Testis (tissue), 3 donors: ENCODE measurements around the gene VWC2L. TPM values are rescaled to one million over a fixed set of nuclear protein-coding genes. Genes with fewer than 3 reads are reported as not detected.

Experiments
- DNase-seq: peaks from one replicate; pipeline ENCODE4 v3.0.0-alpha.2; 2019
- H3K27ac ChIP-seq, 2 donors: fragments of 200-600 bp; sonication (generic); one replicate each; pipeline ENCODE4 v1.5.1; 2019
- H3K27me3 ChIP-seq: fragments of 200-600 bp; sonication (generic); one replicate; pipeline ENCODE4 v1.5.1; 2019
- H3K36me3 ChIP-seq: fragments of 200-600 bp; sonication (generic); one replicate; pipeline ENCODE4 v1.5.1; 2017; ENCODE audit warnings: low read depth; ENCODE audit errors: missing control alignments
- H3K4me1 ChIP-seq: fragments of 200-600 bp; sonication (generic); one replicate; pipeline ENCODE4 v1.5.1; 2019
- H3K4me3 ChIP-seq, 2 donors: fragments of 200-600 bp; sonication (generic); one replicate each; pipeline ENCODE4 v1.5.1; 2017 to 2019
- H3K9me3 ChIP-seq: fragments of 200-600 bp; sonication (generic); one replicate; pipeline ENCODE4 v1.5.1; 2017
- CTCF ChIP-seq, 3 experiments: fragments of 450-650 bp in 2 of 3; fragments of 200-600 bp in 1 of 3; sonication (generic) in 1 of 3; IDR thresholded peaks; one replicate each; pipeline ENCODE4 v1.5.1; 2016 to 2019; ENCODE audit warnings: antibody characterized with exemption in 3 of 3, mild to moderate bottlenecking in 2 of 3, moderate library complexity in 1 of 3
- POLR2A ChIP-seq: fragments of 450-650 bp; IDR thresholded peaks from one replicate; pipeline ENCODE4 v1.6.1; 2017; ENCODE audit warnings: antibody characterized with exemption, mild to moderate bottlenecking, moderate library complexity
- WGBS, 2 donors: methylation state at CpG; one replicate each; pipeline ENCODE4 v1.1.5; 2018; 5-methylcytosine and 5-hydroxymethylcytosine counted together
- intact Hi-C: fragments of 100-400 bp; cut with DNase I; formaldehyde crosslinking; loops from one replicate; pipeline ENCODE4 v1.15.1; 2023; ENCODE audit warnings: low total_unique reads
- polyA plus RNA-seq: library from polyadenylated mRNA; stranded (reverse); fragments of 350-450 nt; fragmentation: Illumina TruSeq; extraction: RNeasy Lipid Tissue Mini Kit (QIAGEN cat#74804); gene quantifications from one replicate; pipeline ENCODE4 v1.2.3, GENCODE V29; 2014; ENCODE audit warnings: low read depth, low replicate concordance; ENCODE audit not compliant: insufficient read depth
- total RNA-seq, 2 donors: library from RNA; depleted of rRNA; stranded (reverse); fragments of >200 nt; gene quantifications; one replicate each; pipeline ENCODE4 v1.2.3, GENCODE V29; 2016

Gene VWC2L
- total and polyA plus RNA-seq, 3 donors from 2014 or later, result 0.13 to 1.6 (median 0.87) TPM

DNA sequence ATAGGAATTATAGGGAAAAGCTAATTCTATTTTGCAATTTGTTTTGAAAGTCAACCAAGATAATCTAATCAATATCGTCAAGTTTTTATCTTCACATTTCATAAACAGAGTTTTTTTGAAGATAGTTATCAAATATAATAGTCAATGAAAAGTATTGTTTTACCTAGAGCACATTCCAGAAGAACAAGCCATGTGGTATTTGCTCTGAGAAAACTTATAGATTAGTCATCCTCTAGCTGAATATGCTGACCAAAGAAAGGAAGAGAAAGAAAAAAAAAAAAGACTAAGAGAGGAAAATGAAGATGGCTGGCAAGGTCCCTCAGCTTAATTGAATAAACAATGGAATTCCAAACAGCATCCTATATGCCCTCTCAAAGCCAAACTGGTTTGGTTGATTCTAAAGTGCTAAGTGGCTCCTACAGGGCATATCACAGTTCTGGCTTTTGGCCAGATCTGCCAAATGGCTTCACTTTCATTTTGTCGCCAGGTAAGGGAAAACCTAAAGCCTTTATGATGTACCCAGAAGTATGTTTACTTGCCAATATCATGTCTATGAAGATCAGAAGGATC, 132.6 kb downstream of the VWC2L start:
- Histone ChIP-seq H3K27me3 (no peaks in the 10 kb centered on the region), H3K36me3 (no peaks in the 10 kb centered on the region)

GRCh38 chr2:214545898-214546542, 135.2 kb downstream of the VWC2L start:
- H3K27me3 ChIP-seq, result no peaks in the 10 kb centered on the region
- H3K4me3 ChIP-seq, result no peak overlapping the region
- no peak for DNase-seq
- no peaks in the 10 kb centered on the region for H3K9me3 ChIP-seq
- 62 to 65% methylated on average over 1 of the region's 1 CpG for WGBS, 2 donors
- no peak overlapping the region for H3K27ac ChIP-seq
- intact Hi-C loops, result no loop called here
- TF ChIP-seq POLR2A (no peak), CTCF (IDR thresholded peaks at IDR 0.05) (no peak)
- H3K36me3 ChIP-seq, result no peaks in the 10 kb centered on the region
- no peaks in the 10 kb centered on the region for H3K4me1 ChIP-seq

More for the DNA sequence above, 132.6 kb downstream of the VWC2L start:
- Histone ChIP-seq H3K9me3 (no peaks in the 10 kb centered on the region), H3K27ac (no peak overlapping the region), H3K4me1 (no peaks in the 10 kb centered on the region), H3K4me3 (no peak overlapping the region)
- no peak for TF ChIP-seq POLR2A
- TF ChIP-seq CTCF (IDR thresholded peaks at IDR 0.05), result no peak
- no peak for DNase-seq
- intact Hi-C loops, result no loop called here
- 87 to 89% methylated on average over 2 of the region's 2 CpGs for WGBS, 2 donors

GRCh38 chr2:214547931-214548330, 137.1 kb downstream of the VWC2L start:
- 62 to 84% methylated on average over 3 of the region's 3 CpGs for WGBS, 2 donors
- Histone ChIP-seq H3K4me3 (no peak overlapping the region), H3K4me1 (no peaks in the 10 kb centered on the region), H3K27ac (no peak overlapping the region), H3K9me3 (no peaks in the 10 kb centered on the region), H3K36me3 (no peaks in the 10 kb centered on the region), H3K27me3 (no peaks in the 10 kb centered on the region)
- DNase-seq, result no peak
- intact Hi-C loops, result no loop called here
- no peak for TF ChIP-seq CTCF (IDR thresholded peaks at IDR 0.05)

DNA sequence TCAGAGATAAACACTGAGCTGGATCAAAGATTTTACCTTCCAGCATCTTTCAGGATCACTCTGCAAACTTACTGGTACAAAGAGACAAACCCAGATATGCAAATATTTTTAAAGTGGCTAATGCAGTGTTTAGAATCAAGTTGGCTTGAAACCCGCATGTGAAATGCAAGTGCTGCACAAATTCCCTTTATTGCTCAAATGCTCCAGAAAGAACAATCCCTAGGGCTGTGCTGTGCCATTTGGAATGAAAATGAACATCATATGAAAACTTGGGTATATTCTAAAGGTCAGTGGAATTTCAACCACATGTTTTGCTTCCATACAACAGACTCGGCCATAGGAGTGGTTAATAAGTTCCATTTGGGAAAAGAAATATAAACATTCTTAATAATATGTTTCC, 139.1 kb downstream of the VWC2L start:
- Histone ChIP-seq H3K9me3 (no peaks in the 10 kb centered on the region), H3K27ac (no peak overlapping the region), H3K4me1 (no peaks in the 10 kb centered on the region), H3K36me3 (no peaks in the 10 kb centered on the region), H3K27me3 (no peaks in the 10 kb centered on the region), H3K4me3 (no peak overlapping the region)
- TF ChIP-seq POLR2A (no peak), CTCF (IDR thresholded peaks at IDR 0.05) (no peak)
- WGBS, 2 donors, result 90 to 92% methylated on average over 2 of the region's 2 CpGs
- DNase-seq, result no peak
- intact Hi-C loops, result no loop called here

DNA sequence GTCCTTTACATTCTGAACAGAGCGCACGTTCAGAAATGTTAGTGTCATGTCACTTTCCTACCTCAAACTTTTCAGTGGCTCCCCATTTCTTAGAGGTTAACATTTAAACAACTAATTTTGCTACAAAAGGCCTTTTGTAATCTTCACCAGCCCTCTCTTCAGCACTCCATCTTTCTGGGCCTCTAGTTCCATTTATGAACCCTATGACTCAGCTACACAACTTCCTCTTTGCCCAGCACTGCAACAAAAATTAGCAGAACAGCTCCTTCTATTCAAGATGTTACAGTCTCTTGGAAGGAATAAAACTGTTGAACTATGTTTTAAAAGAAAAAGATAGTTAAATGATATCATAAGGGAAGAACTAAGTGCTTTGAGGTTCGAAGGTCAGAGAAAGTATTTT, 139.9 kb downstream of the VWC2L start:
- intact Hi-C loops, result no loop called here
- TF ChIP-seq CTCF (IDR thresholded peaks at IDR 0.05) (no peak), POLR2A (no peak)
- no peaks in the 10 kb centered on the region for H3K36me3 ChIP-seq
- DNase-seq, result no peak
- no peaks in the 10 kb centered on the region for H3K9me3 ChIP-seq
- WGBS, 2 donors, result 89 to 91% methylated on average over 3 of the region's 3 CpGs
- H3K4me3 ChIP-seq, result no peak overlapping the region
- no peaks in the 10 kb centered on the region for H3K4me1 ChIP-seq
- H3K27me3 ChIP-seq, result no peaks in the 10 kb centered on the region
- no peak overlapping the region for H3K27ac ChIP-seq
